ENCODE results near the gene NRN1L.

DNA sequence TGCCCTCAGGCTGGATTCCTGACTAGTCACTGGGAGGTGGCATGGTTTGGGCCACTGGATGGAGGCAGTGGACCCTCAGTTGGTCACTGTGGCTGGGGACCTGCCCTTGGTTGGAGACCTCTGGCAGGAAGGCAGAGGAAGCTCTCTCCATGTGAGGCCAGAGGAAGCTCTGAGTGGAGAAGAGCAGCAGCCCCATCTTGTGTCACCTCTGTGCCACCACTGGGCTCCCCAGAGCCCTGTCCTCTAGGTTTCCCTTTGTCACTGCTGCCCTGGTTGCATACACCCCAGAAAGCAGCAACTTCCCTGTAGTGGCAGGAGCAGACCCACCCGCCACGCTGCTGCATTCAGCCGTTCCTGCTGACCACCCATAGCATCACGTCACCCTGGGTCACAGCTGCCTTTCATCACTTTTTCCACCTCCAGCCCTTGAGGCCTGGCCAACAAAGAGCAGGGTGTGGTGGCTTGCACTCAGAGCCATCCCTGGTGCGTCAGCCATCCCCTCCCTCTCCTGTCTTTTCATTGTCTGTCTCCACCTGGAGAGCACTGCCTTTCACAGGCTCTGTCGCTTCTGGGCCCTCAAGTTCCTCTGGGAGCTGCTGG is 35.0 kb downstream of the NRN1L start:
- TF ChIP-seq, protein P1, sequence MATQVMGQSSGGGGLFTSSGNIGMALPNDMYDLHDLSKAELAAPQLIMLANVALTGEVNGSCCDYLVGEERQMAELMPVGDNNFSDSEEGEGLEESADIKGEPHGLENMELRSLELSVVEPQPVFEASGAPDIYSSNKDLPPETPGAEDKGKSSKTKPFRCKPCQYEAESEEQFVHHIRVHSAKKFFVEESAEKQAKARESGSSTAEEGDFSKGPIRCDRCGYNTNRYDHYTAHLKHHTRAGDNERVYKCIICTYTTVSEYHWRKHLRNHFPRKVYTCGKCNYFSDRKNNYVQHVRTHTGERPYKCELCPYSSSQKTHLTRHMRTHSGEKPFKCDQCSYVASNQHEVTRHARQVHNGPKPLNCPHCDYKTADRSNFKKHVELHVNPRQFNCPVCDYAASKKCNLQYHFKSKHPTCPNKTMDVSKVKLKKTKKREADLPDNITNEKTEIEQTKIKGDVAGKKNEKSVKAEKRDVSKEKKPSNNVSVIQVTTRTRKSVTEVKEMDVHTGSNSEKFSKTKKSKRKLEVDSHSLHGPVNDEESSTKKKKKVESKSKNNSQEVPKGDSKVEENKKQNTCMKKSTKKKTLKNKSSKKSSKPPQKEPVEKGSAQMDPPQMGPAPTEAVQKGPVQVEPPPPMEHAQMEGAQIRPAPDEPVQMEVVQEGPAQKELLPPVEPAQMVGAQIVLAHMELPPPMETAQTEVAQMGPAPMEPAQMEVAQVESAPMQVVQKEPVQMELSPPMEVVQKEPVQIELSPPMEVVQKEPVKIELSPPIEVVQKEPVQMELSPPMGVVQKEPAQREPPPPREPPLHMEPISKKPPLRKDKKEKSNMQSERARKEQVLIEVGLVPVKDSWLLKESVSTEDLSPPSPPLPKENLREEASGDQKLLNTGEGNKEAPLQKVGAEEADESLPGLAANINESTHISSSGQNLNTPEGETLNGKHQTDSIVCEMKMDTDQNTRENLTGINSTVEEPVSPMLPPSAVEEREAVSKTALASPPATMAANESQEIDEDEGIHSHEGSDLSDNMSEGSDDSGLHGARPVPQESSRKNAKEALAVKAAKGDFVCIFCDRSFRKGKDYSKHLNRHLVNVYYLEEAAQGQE (IDR thresholded peaks at IDR 0.05; ENCODE audit: low read depth) = no peak
- TF ChIP-seq YY1 (IDR thresholded peaks at IDR 0.05; ENCODE audit: low read depth) (no peak), TAF1 (IDR thresholded peaks at IDR 0.05; ENCODE audit: low read depth) (no peak), EP300 (IDR thresholded peaks at IDR 0.05; ENCODE audit: borderline replicate concordance) (no peak), CEBPB (IDR thresholded peaks at IDR 0.05) (no peak)
- TF ChIP-seq, protein P2, sequence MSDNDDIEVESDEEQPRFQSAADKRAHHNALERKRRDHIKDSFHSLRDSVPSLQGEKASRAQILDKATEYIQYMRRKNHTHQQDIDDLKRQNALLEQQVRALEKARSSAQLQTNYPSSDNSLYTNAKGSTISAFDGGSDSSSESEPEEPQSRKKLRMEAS (IDR thresholded peaks at IDR 0.05) = no peak
- TF ChIP-seq, protein P3, sequence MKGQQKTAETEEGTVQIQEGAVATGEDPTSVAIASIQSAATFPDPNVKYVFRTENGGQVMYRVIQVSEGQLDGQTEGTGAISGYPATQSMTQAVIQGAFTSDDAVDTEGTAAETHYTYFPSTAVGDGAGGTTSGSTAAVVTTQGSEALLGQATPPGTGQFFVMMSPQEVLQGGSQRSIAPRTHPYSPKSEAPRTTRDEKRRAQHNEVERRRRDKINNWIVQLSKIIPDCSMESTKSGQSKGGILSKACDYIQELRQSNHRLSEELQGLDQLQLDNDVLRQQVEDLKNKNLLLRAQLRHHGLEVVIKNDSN (IDR thresholded peaks at IDR 0.05) = no peak
